GM12865 (cell line): ENCODE results near the gene HACL1.
"Not testable (repeated sequence)": the region's sequence is repeated elsewhere in the genome, so short reads cannot be mapped to it uniquely, and the experiment has no call there.

Experiments
- DNase-seq: peaks from one replicate; pipeline ENCODE4 v3.0.0; 2010; ENCODE audit warnings: low read depth
- H3K4me3 ChIP-seq: 2 replicates; pipeline ENCODE4 v1.5.1; 2011; ENCODE audit warnings: mild to moderate bottlenecking, low read depth, low read length, control low read depth
- CTCF ChIP-seq: IDR thresholded peaks from 2 replicates; pipeline ENCODE4 v1.5.1; 2011; ENCODE audit warnings: low read length, control low read depth, low read depth, inconsistent platforms; ENCODE audit not compliant: insufficient read depth; ENCODE audit errors: missing control alignments

HACL1 gene

GRCh38 chr3:15630646-15631350, 29.4 kb upstream of the HACL1 start:
- DNase-seq: peak; percentile 54
- peak overlapping the region; percentile 49 for H3K4me3 ChIP-seq
- TF ChIP-seq CTCF: no peak

- H3K4me3 ChIP-seq: peak overlapping the region; percentile 49
- TF ChIP-seq CTCF: peak; percentile 65
- DNase-seq: peak; percentile 90
These were observed 28.7 kb upstream of the HACL1 start for GRCh38 chr3:15629860-15630597.

GRCh38 chr3:15628967-15629366, 27.6 kb upstream of the HACL1 start:
- TF ChIP-seq CTCF: no peak
- no peak for DNase-seq
- no peak overlapping the region for H3K4me3 ChIP-seq

GRCh38 chr3:15623535-15624440, 22.4 kb upstream of the HACL1 start:
- no peak for DNase-seq
- no peak for TF ChIP-seq CTCF
- H3K4me3 ChIP-seq: no peak overlapping the region

- not testable (repeated sequence) for H3K4me3 ChIP-seq, DNase-seq
These were observed 18.5 kb upstream of the HACL1 start for GRCh38 chr3:15619659-15620464.

GRCh38 chr3:15616053-15616452, 14.7 kb upstream of the HACL1 start:
- no peak overlapping the region for H3K4me3 ChIP-seq
- DNase-seq: no peak
- TF ChIP-seq CTCF: no peak
